Cardiac septum (tissue), 1 donor: ENCODE measurements around the gene NKAIN4. TPM values are rescaled to one million over a fixed set of nuclear protein-coding genes. Genes with fewer than 3 reads are reported as not detected.

ENCODE experiments used
- DNase-seq: peaks from one replicate; pipeline ENCODE4 v3.0.0-alpha.2; 2020; ENCODE audit warnings: low spot score
- intact Hi-C: fragments of 100-400 bp; cut with DNase I; formaldehyde crosslinking; loops from one replicate; pipeline ENCODE4 v1.14.0; 2022
- long read RNA-seq: library from polyadenylated mRNA; unstranded; transcript quantifications from one replicate; pipeline ENCODE4 v2.0.0, GENCODE V29; 2021
- total RNA-seq: library from RNA; stranded (reverse); fragmentation: NEBNext Ultra II Directional; extraction: Animal tissue kit (Norgen Biotek cat#: 25700); gene quantifications from one replicate; pipeline ENCODE4 v1.2.1, GENCODE V29; 2021
- donor health status: DM: no; HTN: no; CAD: no.

The NKAIN4 gene
- total RNA-seq: not detected
- long read RNA-seq: 0 reads

DNA sequence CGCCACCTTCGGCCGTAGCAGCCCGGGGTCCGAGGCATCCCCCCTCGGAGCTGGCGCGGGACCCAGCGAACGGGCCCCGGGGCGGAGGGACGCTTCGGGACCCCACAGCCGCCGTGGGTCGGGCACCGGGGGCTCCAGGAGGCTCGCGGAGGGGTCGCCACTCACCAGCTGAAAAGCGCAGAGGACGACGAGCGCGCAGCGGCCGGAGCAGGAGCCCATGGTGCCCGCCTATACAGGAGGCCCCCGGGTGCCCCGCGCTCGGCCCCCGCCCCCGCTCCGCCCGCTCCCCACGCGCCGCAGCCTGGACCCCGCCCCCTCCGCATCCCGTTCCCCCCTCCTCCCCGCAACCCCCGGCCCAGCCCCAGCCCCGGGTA lies at the start of gene NKAIN4:
Gene NKAIN4, minus strand, starts transcription at position 232 of the 374 bp plus-strand sequence. Its CDS starts 13 bp downstream, at position 219.
- DNase-seq: no peak
- intact Hi-C loops: no loop called here

DNA sequence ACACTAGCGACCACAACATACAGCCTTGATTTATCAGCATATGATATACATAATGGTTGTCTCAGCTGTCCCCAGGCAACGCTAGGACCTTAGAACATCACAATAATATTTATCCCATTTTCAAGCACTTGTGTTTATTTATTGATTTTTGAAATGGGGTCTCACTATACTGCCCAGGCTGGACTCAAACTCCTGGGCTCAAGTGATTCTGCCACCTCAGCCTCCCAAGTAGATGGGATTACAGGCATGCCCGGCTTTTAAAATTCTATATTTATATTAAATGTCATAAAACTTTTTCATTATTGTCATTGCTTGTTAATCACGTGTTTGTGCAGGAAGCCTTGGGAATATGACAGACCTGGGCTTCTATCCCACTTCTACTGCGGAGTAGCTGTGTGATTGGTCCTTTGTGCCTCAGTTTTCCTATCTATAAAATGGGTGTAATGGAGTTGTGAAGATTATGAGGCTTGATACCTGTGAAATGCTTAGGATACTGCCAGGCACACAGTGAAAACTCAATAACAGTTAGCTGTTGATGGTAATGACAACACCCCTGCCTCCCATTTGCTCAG lies 48.9 kb upstream of the NKAIN4 start:
- intact Hi-C loops: no loop called here
- DNase-seq: no peak

DNA sequence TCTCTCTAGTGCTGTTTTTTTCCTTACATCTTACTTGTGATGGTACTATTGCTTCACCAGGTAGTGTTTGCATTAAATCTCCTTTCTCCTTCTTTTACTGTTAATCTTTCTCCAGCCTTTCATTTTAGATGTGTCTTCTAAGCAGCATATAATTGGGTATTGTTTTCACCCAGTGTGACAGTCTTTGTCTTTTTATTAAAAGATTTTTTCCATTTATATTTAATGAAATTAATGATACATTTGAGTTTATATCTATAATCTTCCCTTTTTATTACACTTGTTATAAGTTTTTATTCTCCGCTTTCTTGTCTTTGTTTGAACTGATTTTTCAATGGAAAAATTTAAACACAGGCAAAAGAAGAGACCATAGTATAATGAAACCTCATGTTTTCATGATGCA lies 47.4 kb upstream of the NKAIN4 start:
- intact Hi-C loops: no loop called here
- DNase-seq: no peak

DNA sequence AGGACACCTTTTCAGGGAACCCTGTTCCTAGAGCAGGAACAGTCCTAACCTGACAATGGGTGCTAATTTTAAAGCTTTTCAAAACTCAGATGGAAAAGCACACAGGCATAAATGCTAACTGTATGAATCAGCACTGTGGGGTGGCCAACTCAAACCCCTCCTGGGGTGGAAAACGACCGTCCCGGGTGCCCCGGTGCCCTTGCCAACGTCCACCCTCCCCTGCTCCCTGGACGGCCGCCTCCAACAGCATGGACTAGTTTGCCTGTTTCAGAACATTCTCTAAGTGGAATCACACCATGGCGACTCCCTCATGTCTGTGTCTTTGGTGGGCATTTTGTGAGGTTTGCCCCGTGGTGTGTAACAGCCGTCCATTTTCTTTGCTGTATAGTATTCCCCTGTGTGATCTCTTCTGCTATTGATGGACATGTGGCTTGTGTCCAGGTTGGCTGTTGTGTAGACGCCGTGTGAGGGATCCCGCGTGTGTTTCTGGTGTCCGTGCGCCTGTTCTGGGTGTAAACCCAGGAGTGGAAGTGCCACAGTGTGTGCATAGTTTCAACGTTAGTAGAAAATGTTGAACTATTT lies 44.6 kb upstream of the NKAIN4 start:
- intact Hi-C loops: no loop called here
- no peak for DNase-seq

DNA sequence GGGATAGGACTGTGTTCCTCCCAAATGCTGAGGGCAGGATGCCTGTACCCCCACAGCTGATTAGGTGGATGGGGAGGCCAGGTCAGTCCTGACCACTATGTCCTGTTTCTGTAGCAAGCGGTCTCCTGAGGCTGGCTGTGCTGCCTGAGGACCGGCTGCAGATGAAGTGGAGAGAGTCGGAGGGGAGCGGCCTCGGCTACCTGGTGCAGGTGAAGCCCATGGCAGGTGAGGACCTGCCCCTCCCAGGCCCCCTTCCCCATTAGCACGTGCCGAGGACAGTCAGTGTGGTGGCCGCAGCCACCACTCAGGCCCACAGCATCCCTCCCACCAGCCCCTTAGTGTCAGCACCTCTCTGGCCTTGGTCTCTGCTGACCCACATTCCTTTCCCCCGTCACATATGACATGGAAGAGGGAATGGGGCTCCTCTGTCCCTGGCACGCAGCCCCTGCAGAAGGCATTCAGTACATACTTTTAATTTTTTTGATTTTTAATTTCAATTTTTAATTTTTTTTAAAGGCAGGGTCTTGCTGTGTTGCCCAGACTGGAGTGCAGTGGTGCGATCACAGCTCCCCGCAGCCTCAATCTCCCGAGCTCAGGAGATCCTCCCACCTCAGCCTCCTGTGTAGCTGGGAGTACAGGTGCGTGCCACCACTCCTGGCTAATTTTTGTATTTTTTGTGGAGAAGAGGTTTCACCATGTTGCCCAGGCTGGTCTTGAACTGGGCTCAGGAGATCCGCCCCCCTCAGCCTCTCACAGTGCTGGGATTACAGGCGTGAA lies 43.7 kb upstream of the NKAIN4 start:
- intact Hi-C loops: no loop called here
- no peak for DNase-seq

DNA sequence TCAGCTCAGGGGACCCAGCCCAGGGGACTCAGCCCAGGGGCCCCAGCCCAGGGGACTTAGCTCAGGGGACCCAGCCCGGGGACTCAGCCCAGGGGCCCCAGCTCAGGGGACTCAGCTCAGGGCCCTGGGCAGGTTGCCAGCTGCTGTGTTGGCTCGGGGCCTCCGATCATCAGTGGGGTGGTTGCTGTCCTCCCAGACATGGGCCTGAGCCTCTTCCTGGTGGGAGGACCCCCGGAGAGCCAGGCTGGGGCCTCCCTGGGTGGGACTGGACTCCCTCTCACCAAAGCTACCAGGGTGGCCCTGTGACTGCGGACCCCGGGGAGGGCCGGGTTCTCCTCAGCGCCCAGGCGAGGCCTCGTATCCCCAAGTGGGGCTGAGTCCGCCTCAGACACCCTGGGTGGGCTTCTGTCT lies 43.1 kb upstream of the NKAIN4 start:
- DNase-seq: no peak
- intact Hi-C loops: no loop called here

DNA sequence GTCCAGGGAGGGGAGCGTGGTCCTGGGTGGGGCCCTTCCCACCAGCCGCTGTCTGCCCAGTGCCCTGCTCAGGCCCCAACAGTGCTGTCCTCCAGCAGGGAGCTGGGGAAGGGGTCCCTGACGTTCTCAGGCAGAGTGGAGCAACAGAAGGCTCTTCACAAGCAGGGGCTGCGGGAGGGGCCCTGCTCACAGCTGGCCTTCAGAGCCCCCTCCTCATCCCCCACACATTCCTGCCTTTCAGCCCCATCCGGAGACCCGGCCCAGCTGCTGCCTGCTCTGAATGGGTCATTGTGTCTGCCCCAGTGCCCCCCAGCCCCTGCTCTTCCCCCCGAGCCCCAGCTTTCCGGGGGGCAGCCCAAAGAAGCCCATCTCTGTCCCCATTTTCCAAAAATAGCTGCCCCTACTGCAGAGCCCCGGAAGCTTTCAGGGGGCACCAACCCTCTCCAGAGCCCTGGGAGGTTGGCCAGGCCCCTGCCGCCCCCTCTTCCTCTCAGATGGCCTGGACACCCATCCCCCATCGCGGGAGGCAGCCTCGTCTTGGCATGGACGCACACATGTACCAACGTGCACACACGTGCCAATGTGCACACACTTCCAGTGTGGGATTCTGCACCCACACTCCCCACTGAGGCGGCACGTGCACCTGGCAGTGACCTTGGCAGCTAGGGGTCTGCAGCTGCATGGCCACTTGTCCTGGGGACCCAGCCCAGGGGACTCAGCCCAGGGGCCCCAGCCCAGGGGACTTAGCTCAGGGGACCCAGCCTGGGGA lies 42.5 kb upstream of the NKAIN4 start:
- intact Hi-C loops: no loop called here
- DNase-seq: no peak

DNA sequence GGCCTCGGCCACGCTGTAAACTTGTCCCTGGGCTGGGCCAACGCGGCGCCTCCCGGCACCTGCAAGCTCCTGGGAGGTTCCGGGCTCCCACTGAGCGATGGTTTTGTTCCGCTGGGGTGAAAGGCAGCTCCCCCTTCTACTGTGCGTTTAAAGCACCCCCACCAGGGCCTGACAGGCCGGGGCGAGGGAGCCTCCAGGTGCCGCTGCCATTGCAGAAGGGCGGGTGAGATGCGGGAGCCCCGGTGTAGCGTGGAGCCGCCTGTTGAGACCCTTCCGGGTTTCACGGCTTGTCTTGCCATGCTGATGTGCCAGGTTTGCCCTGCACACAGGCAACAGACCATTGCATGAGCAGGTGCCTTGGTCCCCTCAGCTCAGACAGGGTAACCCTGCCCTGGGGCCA lies 41.6 kb upstream of the NKAIN4 start:
- intact Hi-C loops: no loop called here
- no peak for DNase-seq

DNA sequence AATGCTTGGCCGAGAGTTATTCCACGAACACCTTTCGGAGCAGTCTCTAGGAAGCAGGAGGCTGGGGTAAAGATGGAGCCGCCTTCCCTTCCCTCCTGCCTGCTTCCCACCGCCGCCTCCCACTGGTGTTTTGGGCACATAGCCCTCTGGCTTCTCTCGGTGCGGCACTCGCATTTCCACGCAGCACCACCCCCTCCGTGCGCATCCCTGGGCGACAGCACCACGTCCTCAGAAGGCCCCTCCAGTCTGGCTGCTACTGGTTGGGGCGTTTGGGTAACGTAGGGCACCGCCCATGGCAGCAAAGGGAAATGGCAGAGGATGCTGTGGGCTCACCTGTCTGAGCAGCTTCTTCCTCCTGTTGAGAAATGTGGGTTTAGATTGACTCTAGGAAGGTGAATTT lies 41.2 kb upstream of the NKAIN4 start:
- intact Hi-C loops: no loop called here
- DNase-seq: no peak

DNA sequence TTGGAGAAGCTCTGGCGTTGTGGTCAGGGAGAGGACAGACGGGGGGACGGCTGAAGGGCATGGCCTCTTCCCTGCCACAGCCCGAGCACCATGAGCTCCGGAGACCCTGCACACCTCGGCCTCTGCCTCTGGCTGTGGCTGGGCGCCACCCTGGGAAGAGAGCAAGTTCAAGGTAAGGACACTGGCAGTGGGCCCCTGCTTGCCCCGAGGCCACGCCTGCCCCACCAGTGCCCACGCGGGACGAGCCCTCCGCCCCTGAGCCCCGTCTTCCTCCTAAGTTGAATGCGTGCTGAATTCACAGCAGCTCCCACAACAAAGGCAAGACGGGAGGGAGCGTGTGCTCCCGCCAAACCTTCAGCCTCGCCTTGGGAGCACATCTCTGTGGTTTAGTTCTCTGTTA lies 40.8 kb upstream of the NKAIN4 start:
- intact Hi-C loops: no loop called here
- no peak for DNase-seq

DNA sequence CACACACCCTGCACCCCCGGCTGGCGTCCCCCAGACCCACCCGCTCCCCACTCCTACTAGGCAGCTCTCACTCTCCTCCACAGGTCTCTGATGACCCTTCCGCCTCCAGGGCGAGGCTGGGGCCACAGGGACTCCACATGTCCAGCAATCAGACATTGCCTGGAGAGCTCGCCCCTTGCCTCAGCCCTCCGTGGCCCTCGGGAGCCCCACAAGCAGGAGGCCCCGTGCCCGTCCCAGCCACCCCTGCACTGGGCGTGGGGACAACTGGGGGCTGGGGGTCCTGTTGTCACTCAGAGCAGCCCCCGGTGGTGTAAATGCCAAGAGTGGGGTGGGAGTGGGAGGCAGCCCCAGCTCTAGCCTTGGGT lies 40.3 kb upstream of the NKAIN4 start:
- no peak for DNase-seq
- intact Hi-C loops: no loop called here

DNA sequence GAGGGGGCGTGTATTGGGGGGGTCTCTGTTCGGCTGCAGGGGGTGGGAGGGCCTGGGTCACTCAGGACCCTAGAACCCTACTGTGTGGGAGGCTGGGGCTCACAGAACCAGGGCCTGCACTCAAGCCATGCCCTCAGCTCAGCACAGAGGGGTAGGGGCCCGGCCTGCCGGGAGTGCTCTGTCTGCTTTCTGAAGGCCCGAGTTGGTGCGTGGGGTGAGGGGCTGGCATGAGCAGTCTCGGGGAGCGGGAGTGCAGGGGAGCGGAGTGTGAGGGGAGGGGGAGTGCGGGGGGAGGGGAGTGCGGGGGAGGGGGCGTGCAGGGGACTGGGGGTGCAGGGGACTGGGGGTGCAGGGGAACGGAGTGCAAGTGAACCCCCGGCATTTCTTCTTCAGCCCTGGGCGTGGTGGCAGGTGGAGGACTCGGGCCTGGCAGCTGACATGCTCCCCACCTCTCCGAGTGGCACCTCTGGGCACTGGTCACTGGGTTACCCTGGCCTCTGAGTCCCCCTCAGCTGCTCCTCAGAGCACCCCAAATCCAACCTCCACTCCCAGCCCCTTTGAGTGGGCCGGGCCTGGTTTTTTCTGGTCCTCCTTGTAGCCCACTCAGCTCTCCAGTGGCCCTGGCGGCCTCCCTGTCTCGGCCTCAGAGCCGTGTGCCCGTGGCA lies 39.7 kb upstream of the NKAIN4 start:
- intact Hi-C loops: no loop called here
- no peak for DNase-seq

DNA sequence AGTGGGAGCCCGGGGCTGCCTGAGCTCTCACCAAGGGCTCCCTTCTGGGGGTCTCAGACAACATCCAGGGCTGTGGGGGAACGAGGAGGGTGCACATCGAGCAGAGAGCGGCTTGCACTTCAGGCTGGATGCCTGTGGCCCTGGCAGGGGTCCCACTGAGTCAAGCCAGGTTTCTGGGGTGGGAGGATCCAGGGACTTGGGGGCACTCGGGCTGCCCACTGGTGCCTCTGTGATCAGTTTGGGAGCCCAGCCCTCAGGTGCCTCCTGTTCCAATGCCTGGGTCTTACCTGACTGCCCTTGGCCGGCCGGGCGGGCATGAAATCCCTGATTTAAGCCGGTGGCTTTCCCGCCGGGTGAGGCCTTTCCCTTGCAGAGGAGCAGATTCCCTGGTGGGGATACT lies 39.2 kb upstream of the NKAIN4 start:
- DNase-seq: no peak
- intact Hi-C loops: no loop called here

DNA sequence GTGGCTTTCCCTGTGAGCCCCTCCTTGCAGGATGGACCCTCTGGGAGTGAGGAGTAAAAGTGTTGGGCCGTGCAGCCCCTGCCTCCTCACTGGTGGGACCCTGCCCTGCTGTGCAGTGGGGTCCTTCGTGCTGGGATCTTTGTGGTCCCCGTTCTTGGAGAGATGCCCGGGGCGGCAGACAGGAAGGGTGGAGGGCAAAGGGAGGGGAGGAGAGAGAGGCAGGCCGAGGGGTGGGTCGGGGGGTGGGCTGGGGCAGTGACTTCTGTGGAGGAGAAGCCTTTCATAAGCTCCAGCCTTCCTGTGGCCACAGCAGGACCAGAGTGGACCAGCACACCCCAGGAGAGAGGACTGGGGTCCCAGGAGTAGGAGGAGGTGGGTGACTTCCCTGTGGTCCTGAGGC lies 38.6 kb upstream of the NKAIN4 start, which contains the start of gene COL20A1:
Gene COL20A1, plus strand, starts transcription at position 283 of the 400 bp plus-strand sequence. CDS start 1,922 bp downstream, outside the sequence.
- intact Hi-C loops: no loop called here
- no peak for DNase-seq

DNA sequence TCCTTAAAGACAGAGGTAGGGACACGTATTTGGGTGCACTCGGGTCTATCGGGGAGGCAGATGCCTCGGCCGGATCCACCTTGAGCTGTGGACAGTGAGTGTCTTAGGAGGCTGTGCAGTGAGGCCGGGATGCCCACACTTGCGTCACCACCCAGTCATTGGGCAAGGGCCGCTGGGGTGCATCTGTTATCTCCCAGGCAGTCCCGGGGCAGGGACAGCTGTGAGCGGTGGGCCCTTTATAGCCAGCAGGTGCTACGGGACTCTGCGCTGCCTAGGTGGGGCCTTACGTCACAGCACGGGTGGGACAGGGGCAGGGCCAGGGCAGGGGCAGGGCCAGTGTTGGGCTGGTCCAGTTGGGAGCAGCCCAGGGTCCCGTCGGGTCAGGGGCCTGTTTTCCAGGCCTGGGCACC lies 38.0 kb upstream of the NKAIN4 start:
- DNase-seq: no peak
- intact Hi-C loops: no loop called here

DNA sequence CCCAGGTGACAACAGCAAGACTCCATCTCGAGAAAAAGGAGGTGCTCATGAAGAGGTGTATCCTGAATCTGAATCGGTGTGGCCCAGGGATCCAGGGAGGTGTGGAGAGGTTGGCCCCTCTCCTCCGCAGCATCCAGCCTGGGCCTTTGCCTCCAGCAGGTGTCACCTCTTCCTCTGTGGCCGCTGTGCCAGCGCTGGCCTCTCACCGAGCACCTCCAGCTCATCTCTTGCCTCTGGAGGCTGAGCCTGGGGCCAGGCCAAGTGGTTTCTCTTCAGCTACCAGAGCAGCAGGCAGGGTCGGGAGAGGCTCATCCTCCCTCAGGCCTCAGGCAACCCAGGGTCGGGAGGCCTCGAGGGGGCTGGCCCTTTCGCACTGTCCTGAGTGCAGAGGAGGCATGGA lies 37.5 kb upstream of the NKAIN4 start:
- intact Hi-C loops: no loop called here
- DNase-seq: no peak

DNA sequence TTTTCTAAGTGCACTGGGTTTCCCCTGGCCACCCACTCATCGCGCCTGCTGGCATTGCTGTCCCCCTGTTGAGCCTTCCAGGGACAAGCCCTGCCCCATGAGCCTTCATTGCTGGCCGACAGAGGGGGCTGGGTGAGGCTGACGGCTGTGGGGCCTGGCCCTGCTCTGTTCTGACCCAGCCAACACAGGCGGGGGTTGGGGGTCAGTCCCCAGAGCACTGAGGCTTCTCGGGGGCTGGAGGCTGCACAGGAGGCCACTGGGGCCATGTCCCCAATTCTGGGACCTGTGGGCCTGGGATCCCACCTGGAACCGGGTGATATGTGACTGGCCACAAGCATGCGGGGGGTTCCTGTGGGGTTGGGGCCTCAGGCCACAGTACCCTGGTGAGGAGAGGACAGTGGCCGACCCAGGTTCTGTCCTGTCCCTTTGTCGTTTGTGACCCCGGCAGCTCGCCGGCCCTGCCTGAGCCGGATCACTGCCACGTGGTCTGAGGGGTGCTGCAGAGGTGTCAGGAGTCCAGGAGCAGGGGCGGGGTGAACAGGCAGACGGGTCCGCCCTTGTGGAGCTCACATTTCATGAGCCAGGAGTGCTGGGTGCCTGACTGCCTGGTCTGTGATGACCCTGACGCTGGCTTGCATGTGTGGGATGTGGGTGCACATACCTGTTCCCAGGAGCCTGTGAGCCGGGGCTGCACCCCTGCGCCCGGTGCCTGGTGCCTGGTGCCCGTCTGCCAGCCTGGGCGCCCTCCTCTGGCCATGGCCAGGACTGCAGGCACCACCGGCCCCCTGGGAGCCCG lies 36.6 kb upstream of the NKAIN4 start:
- intact Hi-C loops: no loop called here
- DNase-seq: no peak

DNA sequence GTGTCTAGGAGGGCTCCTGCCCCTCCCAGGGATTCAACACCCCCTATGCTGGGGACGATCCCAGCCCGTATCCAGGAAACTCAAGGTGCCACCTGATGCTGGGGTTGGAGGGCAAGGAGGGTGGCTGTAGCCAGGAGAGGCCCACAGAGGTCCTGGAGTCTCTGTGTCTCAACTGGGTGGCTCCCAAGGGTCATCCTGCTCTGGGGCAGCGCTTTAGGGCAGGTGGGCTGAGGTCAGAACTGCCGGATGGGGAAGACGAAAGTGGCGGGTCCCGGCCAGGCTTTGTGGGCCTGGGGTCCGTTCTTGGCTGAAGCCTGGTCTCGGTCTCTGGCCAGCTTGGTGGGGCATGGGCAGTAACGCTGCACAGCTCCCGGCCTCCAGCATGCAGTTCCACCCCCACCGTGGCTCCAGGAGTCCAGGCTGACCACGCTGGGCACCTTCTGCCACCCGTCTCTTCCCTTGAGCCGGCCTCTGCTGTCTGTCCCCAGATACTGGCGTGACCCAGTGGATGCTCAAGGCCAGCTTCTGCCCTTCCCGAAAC lies 35.9 kb upstream of the NKAIN4 start:
- DNase-seq: no peak
- intact Hi-C loops: no loop called here
